ENCODE data around the gene NUMB.

The NUMB gene

DNA sequence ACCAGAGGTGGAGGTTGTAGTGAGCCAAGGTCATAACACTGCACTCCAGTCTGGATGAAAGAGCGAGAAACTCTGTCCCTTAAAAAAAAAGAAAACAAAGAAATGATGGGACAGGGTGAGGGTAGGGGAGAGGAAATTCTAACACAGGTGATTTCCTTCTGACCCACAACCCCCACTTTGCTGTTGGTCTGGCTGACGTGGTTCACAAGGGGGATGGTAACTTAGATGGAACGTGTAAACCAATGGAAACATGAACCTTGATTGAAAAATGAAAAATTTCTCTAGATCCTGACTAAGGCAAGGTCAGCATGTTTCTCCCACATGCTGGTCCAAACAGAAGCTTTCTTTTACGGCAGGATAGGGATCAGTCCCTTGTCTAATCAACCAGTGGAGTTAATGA lies 16.6 kb upstream of the NUMB start:
- no peak overlapping the region for H3K4me3 ChIP-seq (ENCODE audit: control insufficient read depth in 1 of 7, extremely low read depth in 1 of 7, insufficient read depth in 4 of 7, low read depth in 2 of 7, low read length in 6 of 7)
- H3K9me3 ChIP-seq (ENCODE audit: control extremely low read depth in 1 of 5, control insufficient read depth in 4 of 5, insufficient read depth in 2 of 5, low read depth in 1 of 5, low read length in 4 of 5) = no peaks in the 10 kb centered on the region
- H3K27ac ChIP-seq (ENCODE audit: insufficient read depth in 1 of 2, low read depth in 1 of 2, low read length in 2 of 2, poor library complexity in 1 of 2, severe bottlenecking in 2 of 2) = no peak overlapping the region
- ChIA-PET CTCF (interaction anchor here (1.2 to 3.9 kb wide), 3 partner anchors 8 to 302 kb away, joined by 3 to 17 read pairs (median 3); no protein-coding TSS in a partner anchor), POLR2A (no interaction called here)
- no peaks in the 10 kb centered on the region for H3K4me1 ChIP-seq (ENCODE audit: control extremely low read depth in 1 of 4, control insufficient read depth in 4 of 4, insufficient read depth in 4 of 4, low read length in 3 of 4)
- H3K27me3 ChIP-seq (replicated peaks in 2 of 5; ENCODE audit: control insufficient read depth in 4 of 5, insufficient read depth in 5 of 5, low read length in 4 of 5) = peaks cover 0 to 2% (median 0%) of the 10 kb centered on the region in 5 experiments
- no peaks in the 10 kb centered on the region for H3K36me3 ChIP-seq (ENCODE audit: control insufficient read depth in 4 of 4, insufficient read depth in 4 of 4, low read length in 3 of 4)
- no peak for DNase-seq
- 72% methylated on average over 4 of the region's 4 CpGs for WGBS (ENCODE audit: insufficient coverage)

DNA sequence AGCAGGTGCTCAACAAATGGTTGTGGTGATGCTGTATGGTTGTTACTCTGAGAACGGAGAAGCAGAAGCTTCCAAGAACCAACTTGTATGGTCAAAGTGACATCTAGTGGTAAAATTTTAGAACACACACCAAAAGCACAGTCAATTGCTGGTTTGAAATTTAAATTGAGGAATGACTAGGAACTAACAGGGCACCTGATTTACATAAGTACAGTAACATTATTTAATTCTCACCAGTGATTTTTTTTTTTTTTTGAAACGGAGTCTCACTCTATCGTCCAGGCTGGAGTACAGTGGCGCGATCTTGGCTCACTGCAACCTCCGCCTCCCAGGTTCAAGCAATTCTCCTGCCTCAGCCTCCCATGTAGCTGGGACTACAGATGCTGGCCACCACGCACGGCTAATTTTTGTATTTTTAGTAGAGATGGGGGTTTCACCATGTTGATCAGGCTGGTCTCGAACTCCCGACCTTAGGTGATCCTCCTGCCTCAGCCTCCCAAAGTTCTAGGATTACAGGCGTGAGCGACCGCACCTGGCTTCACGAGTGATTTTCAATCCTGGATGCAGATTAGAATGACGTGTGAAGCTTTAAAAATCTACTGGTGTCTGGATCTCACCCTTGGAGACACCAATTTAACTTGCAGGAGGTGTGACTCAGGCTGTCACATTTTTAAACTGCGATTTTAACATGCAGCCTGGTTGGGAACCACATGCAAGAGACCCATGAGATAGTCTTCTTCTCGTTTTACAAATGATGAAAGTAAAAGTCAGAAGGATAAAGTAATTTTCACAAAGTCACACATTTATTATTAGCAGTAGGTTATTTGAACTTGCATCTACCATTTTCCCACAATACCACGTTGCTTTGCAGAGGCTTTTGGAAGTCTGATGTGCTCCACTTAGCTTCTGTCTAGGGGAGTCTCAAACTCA lies 14.1 kb upstream of the NUMB start:
- Histone ChIP-seq H3K9me3 (ENCODE audit: control extremely low read depth in 1 of 5, control insufficient read depth in 4 of 5, insufficient read depth in 2 of 5, low read depth in 1 of 5, low read length in 4 of 5) (no peaks in the 10 kb centered on the region), H3K27ac (ENCODE audit: insufficient read depth in 1 of 2, low read depth in 1 of 2, low read length in 2 of 2, poor library complexity in 1 of 2, severe bottlenecking in 2 of 2) (no peak overlapping the region), H3K36me3 (ENCODE audit: control insufficient read depth in 4 of 4, insufficient read depth in 4 of 4, low read length in 3 of 4) (no peaks in the 10 kb centered on the region), H3K4me3 (ENCODE audit: control insufficient read depth in 1 of 7, extremely low read depth in 1 of 7, insufficient read depth in 4 of 7, low read depth in 2 of 7, low read length in 6 of 7) (no peak overlapping the region), H3K27me3 (replicated peaks in 2 of 5; ENCODE audit: control insufficient read depth in 4 of 5, insufficient read depth in 5 of 5, low read length in 4 of 5) (peaks cover 0 to 2% (median 0%) of the 10 kb centered on the region in 5 experiments), H3K4me1 (ENCODE audit: control extremely low read depth in 1 of 4, control insufficient read depth in 4 of 4, insufficient read depth in 4 of 4, low read length in 3 of 4) (peaks cover 0 to 2% (median 0%) of the 10 kb centered on the region in 4 experiments)
- ChIA-PET CTCF (interaction anchor here (0.6 to 5.0 kb wide), 30 partner anchors 9 to 1568 kb away, joined by 3 to 62 read pairs (median 4); partner anchors contain the start of gene RIOX1), POLR2A (interaction anchor here (0.6 to 1.0 kb wide), 4 partner anchors 29 to 1591 kb away, joined by 5 to 6 read pairs (median 5); no protein-coding TSS in a partner anchor)
- WGBS (ENCODE audit: insufficient coverage) = 79% methylated on average over 10 of the region's 18 CpGs
- peak; percentile 75 to 88 (median 86) for DNase-seq

DNA sequence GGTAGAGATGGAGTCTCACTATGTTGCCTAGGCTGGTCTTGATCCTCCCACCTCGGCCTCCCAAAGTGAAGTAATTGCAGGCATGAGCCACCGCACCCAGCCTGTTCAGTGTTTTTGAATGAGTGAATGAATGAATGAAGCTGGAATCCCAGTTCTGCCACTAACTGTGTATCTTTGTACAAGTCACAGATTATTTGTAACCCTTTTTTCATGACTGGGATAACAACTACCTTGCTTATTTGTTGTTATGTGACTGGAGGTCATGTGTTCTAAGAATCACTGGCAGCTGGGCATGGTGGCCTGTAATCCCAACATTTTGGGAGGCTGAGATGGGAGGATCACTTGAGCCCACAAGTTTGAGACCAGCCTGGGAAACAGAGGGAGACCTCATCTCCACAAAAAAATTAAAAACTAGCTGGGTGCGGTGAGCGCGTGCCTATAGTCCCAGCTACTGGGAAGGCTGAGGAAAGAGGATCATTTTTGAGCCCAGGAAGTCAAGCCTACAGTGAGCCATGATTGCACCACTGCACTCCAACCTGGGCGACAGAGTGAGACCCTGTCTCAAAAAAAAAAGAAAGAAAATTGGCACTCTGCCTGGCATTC lies 13.3 kb upstream of the NUMB start:
- ChIA-PET POLR2A (interaction anchor here (0.6 to 1.0 kb wide), 4 partner anchors 30 to 1592 kb away, joined by 5 to 6 read pairs (median 5); no protein-coding TSS in a partner anchor), CTCF (interaction anchor here (0.6 to 5.0 kb wide), 31 partner anchors 9 to 1567 kb away, joined by 3 to 62 read pairs (median 4); partner anchors contain the start of gene RIOX1)

DNA sequence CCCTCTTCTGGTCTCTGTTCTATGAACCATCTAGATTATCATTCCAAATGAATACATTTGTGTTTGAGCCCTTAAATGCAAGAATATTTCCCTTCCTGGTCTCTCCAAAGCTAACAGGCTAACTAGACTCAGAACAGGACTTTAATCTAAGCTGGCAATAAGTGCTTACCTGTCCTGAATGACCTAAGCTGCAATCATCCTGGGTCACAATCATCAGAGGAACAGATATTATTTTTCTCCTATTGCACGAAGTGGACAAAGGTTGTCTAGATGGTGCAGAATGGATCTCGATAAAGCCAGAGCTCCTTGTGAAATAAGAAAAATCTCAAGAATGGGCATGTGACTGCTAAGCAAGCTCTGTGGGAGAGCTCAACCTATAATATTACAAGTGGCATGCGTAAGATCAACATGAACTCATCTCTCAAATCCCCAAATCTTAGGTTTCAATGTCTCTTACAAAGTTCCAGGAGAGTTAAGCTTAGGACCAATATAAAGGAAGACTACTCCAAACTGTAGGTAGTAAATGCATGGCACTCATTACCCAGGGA lies 10.6 kb upstream of the NUMB start:
- DNase-seq = no peak
- POLR2A ChIA-PET = no interaction called here
- CTCF ChIA-PET = interaction anchor here (0.8 to 5.0 kb wide), 7 partner anchors 9 to 174 kb away, joined by 3 to 62 read pairs (median 3); no protein-coding TSS in a partner anchor
- H3K27ac ChIP-seq (ENCODE audit: insufficient read depth in 1 of 2, low read depth in 1 of 2, low read length in 2 of 2, poor library complexity in 1 of 2, severe bottlenecking in 2 of 2) = no peak overlapping the region
- peaks cover 11 to 36% (median 24%) of the 10 kb centered on the region in 4 experiments for H3K4me1 ChIP-seq (ENCODE audit: control extremely low read depth in 1 of 4, control insufficient read depth in 4 of 4, insufficient read depth in 4 of 4, low read length in 3 of 4)
- no peaks in the 10 kb centered on the region for H3K36me3 ChIP-seq (ENCODE audit: control insufficient read depth in 4 of 4, insufficient read depth in 4 of 4, low read length in 3 of 4)
- 100% methylated on average over 2 of the region's 3 CpGs for WGBS (ENCODE audit: insufficient coverage)
- H3K4me3 ChIP-seq (ENCODE audit: control insufficient read depth in 1 of 7, extremely low read depth in 1 of 7, insufficient read depth in 4 of 7, low read depth in 2 of 7, low read length in 6 of 7) = no peak overlapping the region
- H3K9me3 ChIP-seq (ENCODE audit: control extremely low read depth in 1 of 5, control insufficient read depth in 4 of 5, insufficient read depth in 2 of 5, low read depth in 1 of 5, low read length in 4 of 5) = no peaks in the 10 kb centered on the region
- H3K27me3 ChIP-seq (replicated peaks in 2 of 5; ENCODE audit: control insufficient read depth in 4 of 5, insufficient read depth in 5 of 5, low read length in 4 of 5) = peaks cover 0 to 2% (median 0%) of the 10 kb centered on the region in 5 experiments

More for the DNA sequence above, 13.3 kb upstream of the NUMB start:
- 95% methylated on average over 4 of the region's 6 CpGs for WGBS (ENCODE audit: insufficient coverage)
- Histone ChIP-seq H3K36me3 (ENCODE audit: control insufficient read depth in 4 of 4, insufficient read depth in 4 of 4, low read length in 3 of 4) (no peaks in the 10 kb centered on the region), H3K9me3 (ENCODE audit: control extremely low read depth in 1 of 5, control insufficient read depth in 4 of 5, insufficient read depth in 2 of 5, low read depth in 1 of 5, low read length in 4 of 5) (no peaks in the 10 kb centered on the region), H3K4me1 (ENCODE audit: control extremely low read depth in 1 of 4, control insufficient read depth in 4 of 4, insufficient read depth in 4 of 4, low read length in 3 of 4) (peaks cover 0 to 9% (median 0%) of the 10 kb centered on the region in 4 experiments), H3K27me3 (replicated peaks in 2 of 5; ENCODE audit: control insufficient read depth in 4 of 5, insufficient read depth in 5 of 5, low read length in 4 of 5) (peaks cover 0 to 2% (median 0%) of the 10 kb centered on the region in 5 experiments), H3K27ac (ENCODE audit: insufficient read depth in 1 of 2, low read depth in 1 of 2, low read length in 2 of 2, poor library complexity in 1 of 2, severe bottlenecking in 2 of 2) (no peak overlapping the region), H3K4me3 (ENCODE audit: control insufficient read depth in 1 of 7, extremely low read depth in 1 of 7, insufficient read depth in 4 of 7, low read depth in 2 of 7, low read length in 6 of 7) (no peak overlapping the region)
- no peak for DNase-seq

DNA sequence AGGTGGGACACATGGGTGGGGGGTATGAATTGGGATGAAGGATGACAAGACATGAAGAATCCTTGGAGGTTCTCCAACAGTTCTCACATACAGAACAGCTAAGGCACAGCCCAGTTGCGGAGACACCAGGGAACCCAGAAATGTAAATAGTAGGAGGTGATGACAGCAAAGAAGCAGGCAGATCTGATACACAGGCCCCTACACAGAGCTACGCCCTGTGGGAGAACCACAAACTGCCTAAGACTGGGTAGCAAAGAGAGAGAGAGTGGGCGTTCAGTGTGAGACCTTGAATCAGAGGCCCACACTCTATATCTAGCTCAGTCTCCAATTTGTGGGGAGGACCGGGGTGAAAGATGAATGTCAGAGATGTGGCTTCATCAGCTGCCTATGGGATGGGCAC lies 9.5 kb upstream of the NUMB start:
- Histone ChIP-seq H3K4me1 (ENCODE audit: control extremely low read depth in 1 of 4, control insufficient read depth in 4 of 4, insufficient read depth in 4 of 4, low read length in 3 of 4) (peaks cover 12 to 44% (median 30%) of the 10 kb centered on the region in 4 experiments), H3K9me3 (ENCODE audit: control extremely low read depth in 1 of 5, control insufficient read depth in 4 of 5, insufficient read depth in 2 of 5, low read depth in 1 of 5, low read length in 4 of 5) (no peaks in the 10 kb centered on the region), H3K27me3 (replicated peaks in 2 of 5; ENCODE audit: control insufficient read depth in 4 of 5, insufficient read depth in 5 of 5, low read length in 4 of 5) (no peaks in the 10 kb centered on the region), H3K36me3 (ENCODE audit: control insufficient read depth in 4 of 4, insufficient read depth in 4 of 4, low read length in 3 of 4) (no peaks in the 10 kb centered on the region), H3K4me3 (ENCODE audit: control insufficient read depth in 1 of 7, extremely low read depth in 1 of 7, insufficient read depth in 4 of 7, low read depth in 2 of 7, low read length in 6 of 7) (no peak overlapping the region), H3K27ac (ENCODE audit: insufficient read depth in 1 of 2, low read depth in 1 of 2, low read length in 2 of 2, poor library complexity in 1 of 2, severe bottlenecking in 2 of 2) (no peak overlapping the region)
- CTCF ChIA-PET = interaction anchor here (1.0 to 3.4 kb wide), 7 partner anchors 9 to 236 kb away, joined by 3 to 17 read pairs (median 3); no protein-coding TSS in a partner anchor
- no peak for DNase-seq
- POLR2A ChIA-PET = interaction anchor here (0.6 to 0.7 kb wide), 2 partner anchors 9 to 274 kb away, joined by 3 to 5 read pairs; no protein-coding TSS in a partner anchor
- WGBS (ENCODE audit: insufficient coverage) = 100% methylated on average over 2 of the region's 4 CpGs

DNA sequence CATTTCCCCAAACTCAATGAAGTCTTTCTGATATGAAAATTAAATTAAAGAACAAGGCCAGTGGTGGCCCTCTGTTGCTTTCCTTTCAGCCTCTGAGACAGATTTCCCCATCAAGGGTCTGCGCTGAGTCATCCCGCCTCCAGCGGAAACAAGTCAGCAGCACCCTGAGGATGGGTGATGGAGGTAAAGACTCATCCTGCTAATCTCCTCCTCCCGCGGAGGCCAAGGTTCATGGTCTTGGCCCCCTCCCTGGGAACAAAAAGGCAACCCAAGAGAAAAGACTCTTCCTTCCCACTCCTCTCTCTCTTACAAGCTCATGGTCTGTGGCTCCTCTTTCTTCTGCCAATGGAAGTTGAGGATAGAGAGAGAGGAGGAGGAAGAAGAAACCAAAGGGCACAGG lies 9.0 kb upstream of the NUMB start:
- ChIA-PET CTCF (interaction anchor here (1.1 to 3.4 kb wide), 5 partner anchors 10 to 235 kb away, joined by 3 to 17 read pairs (median 3); no protein-coding TSS in a partner anchor), POLR2A (interaction anchor here (0.6 to 0.7 kb wide), 2 partner anchors 8 to 274 kb away, joined by 3 to 5 read pairs; no protein-coding TSS in a partner anchor)
- Histone ChIP-seq H3K4me3 (ENCODE audit: control insufficient read depth in 1 of 7, extremely low read depth in 1 of 7, insufficient read depth in 4 of 7, low read depth in 2 of 7, low read length in 6 of 7) (no peak overlapping the region), H3K4me1 (ENCODE audit: control extremely low read depth in 1 of 4, control insufficient read depth in 4 of 4, insufficient read depth in 4 of 4, low read length in 3 of 4) (peaks cover 13 to 48% (median 31%) of the 10 kb centered on the region in 4 experiments), H3K9me3 (ENCODE audit: control extremely low read depth in 1 of 5, control insufficient read depth in 4 of 5, insufficient read depth in 2 of 5, low read depth in 1 of 5, low read length in 4 of 5) (no peaks in the 10 kb centered on the region), H3K27me3 (replicated peaks in 2 of 5; ENCODE audit: control insufficient read depth in 4 of 5, insufficient read depth in 5 of 5, low read length in 4 of 5) (no peaks in the 10 kb centered on the region), H3K36me3 (ENCODE audit: control insufficient read depth in 4 of 4, insufficient read depth in 4 of 4, low read length in 3 of 4) (no peaks in the 10 kb centered on the region), H3K27ac (ENCODE audit: insufficient read depth in 1 of 2, low read depth in 1 of 2, low read length in 2 of 2, poor library complexity in 1 of 2, severe bottlenecking in 2 of 2) (no peak overlapping the region)
- peak in 1 of 3 donors; percentile 36 for DNase-seq
- WGBS (ENCODE audit: insufficient coverage) = no CpG with 5 or more reads among the region's 5 CpGs
